B cell (primary cell): ENCODE results near the gene TUFM. TPM values are rescaled to one million over a fixed set of nuclear protein-coding genes. Genes with fewer than 3 reads are reported as not detected.

Experiments
- ATAC-seq: fragments of 200-7000 bp; cut with Tn5 transposase; one replicate; pipeline ENCODE4 v1.10.0; 2021; ENCODE audit warnings: low read depth, mild to moderate bottlenecking, moderate number of reproducible peaks, moderate library complexity
- CTCF ChIA-PET: fragments of 350-600 bp; sonication (Branson Sonifier 250); formaldehyde crosslinking; loops from one replicate; lab custom pipeline; 2021; ENCODE audit warnings: antibody characterized with exemption, inconsistent platforms; lab: Charles Lee
- POLR2A ChIA-PET: fragments of 350-600 bp; sonication (Branson Sonifier 250); formaldehyde crosslinking; loops from one replicate; lab custom pipeline; 2021; ENCODE audit warnings: antibody characterized with exemption; lab: Charles Lee
- DNase-seq: peaks from one replicate; pipeline ENCODE4 v3.0.0; 2013
- H2AFZ ChIP-seq: 2 replicates; pipeline ENCODE4 v1.6.1; 2012; ENCODE audit warnings: mild to moderate bottlenecking, low read depth, low read length; ENCODE audit not compliant: insufficient read depth, poor library complexity, severe bottlenecking
- H3K27ac ChIP-seq, 2 donors: 1 replicate in 1 of 2; 2 replicates in 1 of 2; pipeline ENCODE4 v1.5.1; 2012 to 2013; ENCODE audit warnings: low read length in 2 of 2, mild to moderate bottlenecking in 2 of 2, moderate library complexity in 1 of 2
- H3K27me3 ChIP-seq, 4 experiments: fragments of 200-600 bp in 1 of 4; sonication (generic) in 1 of 4; replicated peaks in 1 of 4; 1 replicate in 2 of 4; 2 replicates in 2 of 4; pipeline versions ENCODE4 v1.6.1 to v1.7.0; 2013 to 2016; ENCODE audit warnings: low read length in 3 of 4, mild to moderate bottlenecking in 2 of 4, mixed read lengths in 1 of 4, moderate library complexity in 1 of 4; ENCODE audit not compliant: insufficient read depth in 4 of 4, control insufficient read depth in 3 of 4; ENCODE audit errors: control extremely low read depth in 1 of 4
- H3K36me3 ChIP-seq, 2 experiments: replicated peaks in 1 of 2; 1 replicate in 1 of 2; 2 replicates in 1 of 2; pipeline versions ENCODE4 v1.6.1 to v1.7.1; 2013; ENCODE audit warnings: low read length in 1 of 2; ENCODE audit not compliant: insufficient read depth in 2 of 2, control insufficient read depth in 1 of 2; ENCODE audit errors: control extremely low read depth in 1 of 2, extremely low read depth in 1 of 2
- H3K4me1 ChIP-seq, 2 donors: fragments of 200-600 bp in 1 of 2; sonication (generic) in 1 of 2; 1 replicate in 1 of 2; 2 replicates in 1 of 2; pipeline versions ENCODE4 v1.5.1 to v1.6.1; 2013 to 2017; ENCODE audit warnings: low read length in 2 of 2; ENCODE audit not compliant: control insufficient read depth in 2 of 2, insufficient read depth in 2 of 2
- H3K4me2 ChIP-seq: replicated peaks from 2 replicates; pipeline ENCODE3; 2012; ENCODE audit warnings: mild to moderate bottlenecking, low read depth, low read length; ENCODE audit not compliant: poor library complexity, severe bottlenecking
- H3K4me3 ChIP-seq, 5 experiments: fragments of 200-600 bp in 1 of 5; sonication (generic) in 1 of 5; 1 replicate in 3 of 5; 2 replicates in 2 of 5; pipeline versions ENCODE4 v1.5.1 to v1.7.0; 2011 to 2016; ENCODE audit warnings: low read length in 4 of 5, mild to moderate bottlenecking in 4 of 5, low read depth in 2 of 5, control low read depth in 1 of 5, moderate library complexity in 1 of 5; ENCODE audit not compliant: insufficient read depth in 1 of 5; ENCODE audit errors: control extremely low read depth in 1 of 5, extremely low read depth in 1 of 5
- H3K79me2 ChIP-seq: fragments of 200-600 bp; sonication (generic); one replicate; pipeline ENCODE4 v1.6.0; 2016; ENCODE audit warnings: low read length; ENCODE audit not compliant: control insufficient read depth, insufficient read depth
- H3K9ac ChIP-seq: fragments of 200-600 bp; sonication (generic); 2 replicates; pipeline ENCODE4 v1.6.1; 2017; ENCODE audit warnings: mild to moderate bottlenecking, low read length, moderate library complexity
- H3K9me3 ChIP-seq, 3 donors: one replicate each; pipeline versions ENCODE4 v1.6.1 to v1.7.1; 2013; ENCODE audit warnings: low read length in 2 of 3; ENCODE audit not compliant: control insufficient read depth in 2 of 3, insufficient read depth in 1 of 3; ENCODE audit errors: control extremely low read depth in 1 of 3
- H4K20me1 ChIP-seq: 2 replicates; pipeline ENCODE4 v1.6.0; 2012; ENCODE audit warnings: mild to moderate bottlenecking, low read length; ENCODE audit not compliant: insufficient read depth, control insufficient read depth, poor library complexity, severe bottlenecking
- H3K27ac Mint-ChIP-seq: one replicate; pipeline ENCODE4 v1.8.0; 2021; ENCODE audit warnings: mixed read lengths
- H3K27me3 Mint-ChIP-seq: one replicate; pipeline ENCODE4 v1.8.0; 2021; ENCODE audit warnings: mixed read lengths
- H3K4me1 Mint-ChIP-seq: one replicate; pipeline ENCODE4 v1.8.0; 2021; ENCODE audit warnings: mixed read lengths
- H3K4me3 Mint-ChIP-seq: one replicate; pipeline ENCODE4 v1.8.0; 2021; ENCODE audit warnings: mixed read lengths
- H3K9me3 Mint-ChIP-seq: one replicate; pipeline ENCODE4 v1.8.0; 2022; ENCODE audit warnings: mixed read lengths; ENCODE audit not compliant: insufficient read depth
- CTCF ChIP-seq: fragments of 200-600 bp; IDR thresholded peaks from one replicate; pipeline ENCODE4 v1.8.0; 2022; ENCODE audit warnings: antibody characterized with exemption, mild to moderate bottlenecking
- EZH2 ChIP-seq: IDR thresholded peaks from 2 replicates; pipeline ENCODE4 v1.6.1; 2012; ENCODE audit warnings: borderline replicate concordance, low read depth, mild to moderate bottlenecking, moderate library complexity, low read length; ENCODE audit not compliant: insufficient read depth, poor library complexity, severe bottlenecking
- WGBS: methylation state at CpG from one replicate; pipeline ENCODE4 v1.1.5; 2013; ENCODE audit warnings: missing lambda C conversion rate; ENCODE audit not compliant: insufficient coverage; 5-methylcytosine and 5-hydroxymethylcytosine counted together
- intact Hi-C: fragments of 100-400 bp; cut with micrococcal nuclease; formaldehyde crosslinking; loops from one replicate; pipeline ENCODE4 v1.10.0; 2022
- polyA plus RNA-seq: library from polyadenylated mRNA; depleted of rRNA; stranded (reverse); fragments of >200 nt; gene quantifications from 2 replicates; pipeline ENCODE4 v1.2.3, GENCODE V29; 2012
- total RNA-seq, 2 donors: library from RNA; stranded (reverse); fragments of 120-200 nt in 1 of 2; gene quantifications; 1 replicate in 1 of 2; 2 replicates in 1 of 2; pipeline versions ENCODE4 v1.2.3 to v1.2.4, GENCODE V29; 2013 to 2022

Gene TUFM
- total and polyA plus RNA-seq, 2 donors (not counting 1 experiment from before 2014, with no cell fraction given): 126 to 129 TPM

GRCh38 chr16:28822520-28823290, 23.4 kb downstream of the TUFM start, which contains the start of gene ATXN2L:
Gene ATXN2L, plus strand, starts transcription at chr16:28822999. Its CDS starts 261 bp downstream, at chr16:28823260.
- Histone ChIP-seq H3K36me3 (peaks cover 0 to 30% of the 10 kb centered on the region in 2 experiments), H3K4me2 (peak within 1 kb of the TSS; percentile 81), H3K27ac (peak within 1 kb of the TSS; percentile 98 to 99), H3K79me2 (peaks cover 54% of the 10 kb centered on the region), H2AFZ (peak within 1 kb of the TSS; percentile 82), H3K27me3 (no peaks in the 10 kb centered on the region), H3K9ac (peak within 1 kb of the TSS; percentile 94), H3K9me3 (no peaks in the 10 kb centered on the region), H3K4me3 (peak within 1 kb of the TSS; percentile 75 to 95 (median 87)), H4K20me1 (peaks cover 33% of the 10 kb centered on the region), H3K4me1 (peaks cover 19 to 23% of the 10 kb centered on the region in 2 donors)
- peak within 1 kb of the TSS; percentile 98 for H3K4me3 Mint-ChIP-seq
- peak within 1 kb of the TSS; percentile 97 for H3K27ac Mint-ChIP-seq
- no peaks in the 10 kb centered on the region for H3K9me3 Mint-ChIP-seq
- peaks cover 28% of the 10 kb centered on the region for H3K4me1 Mint-ChIP-seq
- peak; percentile 98 for DNase-seq
- ATAC-seq: peak; percentile 56
- ChIA-PET POLR2A (interaction anchor here (0.6 to 1.9 kb wide), 11 partner anchors 16 to 151 kb away, joined by 3 to 23 read pairs (median 7); partner anchors contain the start of genes CD19, NFATC2IP, RABEP2 and SH2B1), CTCF (interaction anchor here (1.2 to 3.1 kb wide), 3 partner anchors 24 to 122 kb away, joined by 6 to 18 read pairs (median 8); partner anchors contain the start of genes CD19 and TUFM)
- TF ChIP-seq EZH2: no peak
- TF ChIP-seq CTCF: no peak
- no peaks in the 10 kb centered on the region for H3K27me3 Mint-ChIP-seq
- intact Hi-C loops: loop anchor here (1.0 kb wide), 3 partner anchors 24 to 123 kb away; partner anchors contain the start of gene TUFM
- 0% methylated on average over 66 of the region's 91 CpGs for WGBS
